HepG2 (cell line): ENCODE results near the gene ACSL6. TPM values are rescaled to one million over a fixed set of nuclear protein-coding genes. Genes with fewer than 3 reads are reported as not detected.

Source experiments
- ATAC-seq: fragments of 200-7000 bp; cut with Tn5 transposase; 3 replicates; pipeline ENCODE4 v1.9.1; 2020; ENCODE audit warnings: mild to moderate bottlenecking, moderate library complexity
- BruUV-seq: library from RNA; stranded (reverse); fragments of 400-500 nt; replicated peaks from 2 replicates; lab custom pipeline; 2021; lab: Mats Ljungman, UMichigan
- CTCF ChIA-PET: fragments of 300-600 bp; formaldehyde crosslinking; extraction: SDS; loops from one replicate; lab custom pipeline; 2021; ENCODE audit warnings: low total read pairs, inconsistent platforms, low intra/inter-chr PET ratio; lab: Yijun Ruan, JAX
- POLR2A ChIA-PET: fragments of 350-600 bp; sonication (Branson Sonifier 250); formaldehyde crosslinking; loops from one replicate; lab custom pipeline; 2020; ENCODE audit warnings: antibody characterized with exemption, inconsistent platforms; lab: Yijun Ruan, JAX
- DNase-seq: peaks from one replicate; pipeline ENCODE4 v3.0.0-alpha.2; 2015; ENCODE audit warnings: low spot score
- FAIRE-seq: peaks from 3 replicates; lab custom pipeline; 2011; peaks lifted over from hg19 to GRCh38; lab: Jason Lieb, UNC
- H2AFZ ChIP-seq: one replicate; pipeline ENCODE4 v1.6.1; 2011; ENCODE audit warnings: low read length, inconsistent platforms
- H3K27ac ChIP-seq: fragments of 300-600 bp; 3 replicates; pipeline ENCODE4 v1.8.0; 2011; ENCODE audit warnings: mixed run types, mild to moderate bottlenecking, mixed read lengths, low read length, inconsistent platforms; ENCODE audit not compliant: insufficient read depth; ENCODE audit errors: extremely low read length
- H3K27me3 ChIP-seq, 2 experiments: fragments of 200-600 bp in 1 of 2; 2 replicates in 1 of 2; 3 replicates in 1 of 2; pipeline versions ENCODE4 v1.6.0 to v1.8.0; 2011; ENCODE audit warnings: low read length in 2 of 2, mild to moderate bottlenecking in 2 of 2, moderate library complexity in 2 of 2, inconsistent platforms in 1 of 2; ENCODE audit not compliant: insufficient read depth in 2 of 2, control insufficient read depth in 1 of 2
- H3K36me3 ChIP-seq, 2 experiments: fragments of 200-600 bp in 1 of 2; replicated peaks in 1 of 2; 2 replicates in 1 of 2; 3 replicates in 1 of 2; pipeline versions ENCODE4 v1.5.1 to v1.8.0; 2011; ENCODE audit warnings: low read length in 2 of 2, inconsistent platforms in 1 of 2; ENCODE audit not compliant: insufficient read depth in 2 of 2, control insufficient read depth in 1 of 2
- H3K4me1 ChIP-seq: 2 replicates; pipeline ENCODE4 v1.5.1; 2012; ENCODE audit warnings: low read length, inconsistent platforms; ENCODE audit not compliant: insufficient read depth
- H3K4me2 ChIP-seq: 2 replicates; pipeline ENCODE4 v1.6.0; 2011; ENCODE audit warnings: low read depth, low read length, inconsistent platforms
- H3K4me3 ChIP-seq, 3 experiments: fragments of 200-600 bp in 1 of 3; sonication (generic), shearing (Covaris generic) in 1 of 3; replicated peaks in 1 of 3; 2 replicates each; pipeline ENCODE4 v1.5.1; 2011 to 2016; ENCODE audit warnings: low read length in 3 of 3, inconsistent platforms in 2 of 3, low read depth in 2 of 3, mild to moderate bottlenecking in 2 of 3, control low read depth in 1 of 3, mixed read lengths in 1 of 3; ENCODE audit not compliant: insufficient read depth in 1 of 3
- H3K79me2 ChIP-seq: one replicate; pipeline ENCODE4 v1.6.1; 2011; ENCODE audit warnings: low read length, inconsistent platforms; ENCODE audit not compliant: insufficient read depth
- H3K9ac ChIP-seq: 2 replicates; pipeline ENCODE4 v1.6.0; 2011; ENCODE audit warnings: mild to moderate bottlenecking, low read depth, low read length, inconsistent platforms; ENCODE audit not compliant: insufficient read depth
- H3K9me3 ChIP-seq: 2 replicates; pipeline ENCODE4 v1.5.1; 2012; ENCODE audit warnings: mild to moderate bottlenecking, low read length
- H4K20me1 ChIP-seq: 2 replicates; pipeline ENCODE4 v1.6.0; 2011; ENCODE audit warnings: inconsistent platforms, mild to moderate bottlenecking, low read length, moderate library complexity; ENCODE audit not compliant: insufficient read depth
- CHD2 ChIP-seq: IDR thresholded peaks from 2 replicates; pipeline ENCODE4 v1.6.1; 2011; ENCODE audit warnings: low read depth, low read length, improper control_type of control experiment
- FOXK2 ChIP-seq: fragments of 450-650 bp; IDR thresholded peaks from 2 replicates; pipeline ENCODE4 v1.6.1; 2016
- ZBTB7B ChIP-seq: sonication (generic); formaldehyde crosslinking; IDR thresholded peaks from 2 replicates; pipeline ENCODE4 v1.4.0; 2020; ENCODE audit warnings: missing genetic modification reagents
- ZNF629 ChIP-seq: sonication (generic); formaldehyde crosslinking; conservative IDR thresholded peaks from 2 replicates; pipeline ENCODE4 v1.5.0; 2020; ENCODE audit warnings: missing genetic modification reagents
- whole genome bisulfite sequencing: methylation state at CpG from one replicate; pipeline ENCODE4 v1.1.6; 2017; ENCODE audit warnings: low lambda C conversion rate; 5-methylcytosine and 5-hydroxymethylcytosine counted together
- in situ Hi-C: cut with HindIII; loops from 2 replicates; pipeline ENCODE4 v1.10.0; 2017; ENCODE audit warnings: low pct_unique_long_range_greater_than_20kb; ENCODE audit not compliant: extremely low pct_ligation_motif_present
- intact Hi-C: fragments of 100-400 bp; cut with micrococcal nuclease; formaldehyde crosslinking; loops from one replicate; pipeline ENCODE4 v1.10.0; 2022; ENCODE audit not compliant: unreplicated experiment
- polyA plus RNA-seq, 8 experiments: library from polyadenylated mRNA; depleted of rRNA in 3 of 8; stranded (reverse) in 7 of 8; unstranded in 1 of 8; fragments of >200 nt; fragmentation: Illumina TruSeq in 4 of 8; extraction: Trizol in 4 of 8; gene quantifications; 2 replicates each; pipeline versions ENCODE4 v1.2.1 to v1.2.3, GENCODE V29; 2011 to 2016; ENCODE audit warnings: low read depth in 4 of 8, missing spikeins in 1 of 8, mixed read lengths in 1 of 8; ENCODE audit not compliant: insufficient read depth in 1 of 8
- total RNA-seq, 5 experiments: library from RNA; depleted of rRNA; stranded (reverse); fragments of >200 nt; fragmentation: Illumina TruSeq; extraction: Trizol; gene quantifications; 2 replicates each; pipeline ENCODE4 v1.2.3, GENCODE V29; 2016; ENCODE audit warnings: low read depth in 1 of 5
- TF ChIP-seq, protein P1 (sequence below): IDR thresholded peaks from 2 replicates; pipeline ENCODE4 v1.6.1; 2016; ENCODE audit warnings: missing compliant biosample characterization, missing genetic modification reagents, borderline replicate concordance

ACSL6 gene
- total and polyA plus RNA-seq, 2 of the 13 experiments (the other 11 are each of a cell fraction or from before 2014, with no cell fraction given) = 3.7 to 3.8 TPM

- POLR2A ChIA-PET = no interaction called here
- in situ Hi-C loops = no loop called here
- no peak overlapping the region for H3K9ac ChIP-seq
- no peak overlapping the region for H2AFZ ChIP-seq
- H3K4me3 ChIP-seq = no peak overlapping the region
- no peak for TF ChIP-seq CHD2
- no peak for TF ChIP-seq FOXK2
- TF ChIP-seq ZBTB7B = no peak
- TF ChIP-seq, protein P1, sequence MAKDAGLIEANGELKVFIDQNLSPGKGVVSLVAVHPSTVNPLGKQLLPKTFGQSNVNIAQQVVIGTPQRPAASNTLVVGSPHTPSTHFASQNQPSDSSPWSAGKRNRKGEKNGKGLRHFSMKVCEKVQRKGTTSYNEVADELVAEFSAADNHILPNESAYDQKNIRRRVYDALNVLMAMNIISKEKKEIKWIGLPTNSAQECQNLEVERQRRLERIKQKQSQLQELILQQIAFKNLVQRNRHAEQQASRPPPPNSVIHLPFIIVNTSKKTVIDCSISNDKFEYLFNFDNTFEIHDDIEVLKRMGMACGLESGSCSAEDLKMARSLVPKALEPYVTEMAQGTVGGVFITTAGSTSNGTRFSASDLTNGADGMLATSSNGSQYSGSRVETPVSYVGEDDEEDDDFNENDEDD (CRISPR knock-in tag) = no peak
- peak; percentile 67 for TF ChIP-seq ZNF629 (CRISPR knock-in tag)
- TF ChIP-seq, all 625 proteins: peak for 1
- CTCF ChIA-PET = no interaction called here
- FAIRE-seq = no peak
- Histone ChIP-seq H3K27ac (no peak overlapping the region), H3K4me1 (peaks cover 2% of the 10 kb centered on the region; the same call in 1 of the 2 replicates), H3K4me2 (no peak overlapping the region), H3K36me3 (no peaks in the 10 kb centered on the region), H3K79me2 (no peaks in the 10 kb centered on the region), H4K20me1 (no peaks in the 10 kb centered on the region), H3K27me3 (peaks cover 3 to 14% of the 10 kb centered on the region in 2 experiments; a peak in 2 of 5 replicates), H3K9me3 (no peaks in the 10 kb centered on the region)
- 52% methylated on average over 12 of the region's 12 CpGs for WGBS
- ATAC-seq = no peak
- intact Hi-C loops = no loop called here
- no TSS peak for BruUV-seq
- no peak for DNase-seq
These were observed 46.2 kb upstream of the ACSL6 start for GRCh38 chr5:132057498-132058255.
